C4-2B (cell line): Measurements from ENCODE around the gene STAB2.

Source experiments
- ZFX ChIP-seq: fragments of 450-650 bp; IDR thresholded peaks from 2 replicates; pipeline ENCODE4 v1.6.1; 2017
- TF ChIP-seq, protein P1 (sequence below): fragments of 450-650 bp; conservative IDR thresholded peaks from 2 replicates; pipeline ENCODE4 v1.5.1; 2017; ENCODE audit warnings: mild to moderate bottlenecking

DNA sequence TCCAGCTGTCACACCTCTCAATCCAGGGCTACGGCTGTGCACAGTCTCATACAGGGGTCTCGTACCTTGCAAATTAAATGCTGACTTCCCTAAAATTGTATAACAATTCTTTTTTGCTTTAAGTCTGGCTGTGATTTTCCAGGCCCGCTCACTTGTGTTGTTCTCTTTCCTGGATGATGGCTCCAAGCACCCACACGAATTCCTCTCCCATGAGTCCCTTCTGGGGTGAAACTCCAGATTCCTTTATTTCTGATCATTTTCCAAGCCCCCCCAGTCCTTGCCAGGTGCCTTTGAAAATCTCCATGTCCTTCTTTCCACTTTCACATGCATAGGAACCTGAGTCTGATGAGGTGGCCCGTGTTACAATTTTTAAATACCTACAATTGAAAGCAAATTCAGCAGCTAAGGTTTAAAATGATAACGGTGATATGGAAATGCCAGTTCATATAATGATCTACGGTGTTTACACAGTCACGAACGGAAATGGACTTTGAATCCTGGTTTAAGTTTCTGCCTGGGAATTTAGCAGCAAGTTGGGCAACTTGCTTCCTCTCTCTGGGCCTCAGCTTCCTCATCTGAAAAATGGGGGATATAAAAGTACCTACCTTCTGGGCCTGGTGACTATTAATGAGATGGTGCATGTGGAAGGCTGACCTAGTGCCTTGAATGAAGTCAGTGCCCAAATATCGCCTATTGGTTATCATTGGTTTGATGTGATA is 85.5 kb downstream of the STAB2 start:
- TF ChIP-seq, protein P1, sequence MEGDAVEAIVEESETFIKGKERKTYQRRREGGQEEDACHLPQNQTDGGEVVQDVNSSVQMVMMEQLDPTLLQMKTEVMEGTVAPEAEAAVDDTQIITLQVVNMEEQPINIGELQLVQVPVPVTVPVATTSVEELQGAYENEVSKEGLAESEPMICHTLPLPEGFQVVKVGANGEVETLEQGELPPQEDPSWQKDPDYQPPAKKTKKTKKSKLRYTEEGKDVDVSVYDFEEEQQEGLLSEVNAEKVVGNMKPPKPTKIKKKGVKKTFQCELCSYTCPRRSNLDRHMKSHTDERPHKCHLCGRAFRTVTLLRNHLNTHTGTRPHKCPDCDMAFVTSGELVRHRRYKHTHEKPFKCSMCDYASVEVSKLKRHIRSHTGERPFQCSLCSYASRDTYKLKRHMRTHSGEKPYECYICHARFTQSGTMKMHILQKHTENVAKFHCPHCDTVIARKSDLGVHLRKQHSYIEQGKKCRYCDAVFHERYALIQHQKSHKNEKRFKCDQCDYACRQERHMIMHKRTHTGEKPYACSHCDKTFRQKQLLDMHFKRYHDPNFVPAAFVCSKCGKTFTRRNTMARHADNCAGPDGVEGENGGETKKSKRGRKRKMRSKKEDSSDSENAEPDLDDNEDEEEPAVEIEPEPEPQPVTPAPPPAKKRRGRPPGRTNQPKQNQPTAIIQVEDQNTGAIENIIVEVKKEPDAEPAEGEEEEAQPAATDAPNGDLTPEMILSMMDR, result no peak
- TF ChIP-seq ZFX, result no peak
